Thoracic aorta (tissue), 2 donors: ENCODE measurements around the gene IVNS1ABP. TPM values are rescaled to one million over a fixed set of nuclear protein-coding genes. Genes with fewer than 3 reads are reported as not detected.
"Not testable (repeated sequence)": the region's sequence is repeated elsewhere in the genome, so short reads cannot be mapped to it uniquely, and the experiment has no call there.

Source experiments
- ATAC-seq: fragments of 150-250 bp; one replicate; pipeline ENCODE4 v1.8.0; 2017; ENCODE audit warnings: low read depth; ENCODE audit not compliant: insufficient number of reproducible peaks, low FRiP score
- DNase-seq: peaks from one replicate; pipeline ENCODE4 v3.0.0-alpha.2; 2020; ENCODE audit warnings: low spot score
- H3K27ac ChIP-seq, 2 donors: fragments of 200-600 bp; sonication (generic); 1 replicate in 1 of 2; 2 replicates in 1 of 2; pipeline ENCODE4 v1.5.1; 2016; ENCODE audit warnings: mild to moderate bottlenecking in 2 of 2, moderate library complexity in 2 of 2
- H3K27me3 ChIP-seq: fragments of 200-600 bp; sonication (generic); replicated peaks from 2 replicates; pipeline ENCODE4 v1.6.0; 2016; ENCODE audit warnings: mild to moderate bottlenecking; ENCODE audit not compliant: insufficient read depth
- H3K36me3 ChIP-seq: fragments of 200-600 bp; sonication (generic); one replicate; pipeline ENCODE4 v1.5.1; 2016
- H3K4me1 ChIP-seq, 2 donors: fragments of 200-600 bp; sonication (generic); 1 replicate in 1 of 2; 2 replicates in 1 of 2; pipeline versions ENCODE4 v1.5.1 to v1.6.0; 2016; ENCODE audit warnings: low read depth in 2 of 2, mild to moderate bottlenecking in 1 of 2; ENCODE audit not compliant: control insufficient read depth in 1 of 2
- H3K4me3 ChIP-seq: fragments of 200-600 bp; sonication (generic); 2 replicates; pipeline ENCODE4 v1.5.1; 2016; ENCODE audit warnings: mild to moderate bottlenecking
- H3K9me3 ChIP-seq: fragments of 200-600 bp; sonication (generic); 2 replicates; pipeline ENCODE4 v1.5.1; 2016
- CTCF ChIP-seq: fragments of 200-600 bp; sonication (generic); IDR thresholded peaks from one replicate; pipeline ENCODE4 v1.5.1; 2019; ENCODE audit warnings: antibody characterized with exemption
- total RNA-seq, 2 donors: library from RNA; depleted of rRNA; stranded (reverse); fragments of >200 nt; gene quantifications; one replicate each; pipeline versions ENCODE4 v1.1.0 to v1.2.3, GENCODE V29; 2016

The IVNS1ABP gene
- total RNA-seq, 2 donors from 2014 or later = 44.0 to 72.0 TPM

- no peak for DNase-seq
- ATAC-seq = no peak
- Histone ChIP-seq H3K9me3 (no peaks in the 10 kb centered on the region), H3K27ac (no peak overlapping the region), H3K4me1 (peaks cover 0 to 3% of the 10 kb centered on the region in 2 donors), H3K36me3 (no peaks in the 10 kb centered on the region), H3K27me3 (no peaks in the 10 kb centered on the region), H3K4me3 (no peak overlapping the region)
- TF ChIP-seq CTCF = no peak
Measured at GRCh38 chr1:185260611-185261010, 56.4 kb downstream of the IVNS1ABP start.

GRCh38 chr1:185258676-185259075 is 58.4 kb downstream of the IVNS1ABP start:
- no peak overlapping the region for H3K27ac ChIP-seq
- no peaks in the 10 kb centered on the region for H3K27me3 ChIP-seq
- no peaks in the 10 kb centered on the region for H3K36me3 ChIP-seq
- H3K4me3 ChIP-seq = no peak overlapping the region
- H3K4me1 ChIP-seq = peaks cover 0 to 3% of the 10 kb centered on the region in 2 donors
- no peak for TF ChIP-seq CTCF
- ATAC-seq = no peak
- DNase-seq = no peak
- no peaks in the 10 kb centered on the region for H3K9me3 ChIP-seq

- H3K4me3 ChIP-seq = no peak overlapping the region
Measured at GRCh38 chr1:185257950-185258208, 59.2 kb downstream of the IVNS1ABP start.

GRCh38 chr1:185257116-185257949 is 59.7 kb downstream of the IVNS1ABP start:
- H3K4me3 ChIP-seq, H3K27ac ChIP-seq, DNase-seq, H3K27me3 ChIP-seq, H3K36me3 ChIP-seq, H3K9me3 ChIP-seq, ATAC-seq, H3K4me1 ChIP-seq: not testable (repeated sequence)

More at GRCh38 chr1:185257950-185258208, 59.2 kb downstream of the IVNS1ABP start:
- H3K27ac ChIP-seq = no peak overlapping the region
- DNase-seq = no peak
- H3K36me3 ChIP-seq = no peaks in the 10 kb centered on the region
- H3K27me3 ChIP-seq = no peaks in the 10 kb centered on the region
- H3K9me3 ChIP-seq = no peaks in the 10 kb centered on the region
- peaks cover 0 to 3% of the 10 kb centered on the region in 2 donors for H3K4me1 ChIP-seq
- no peak for ATAC-seq
- no peak for TF ChIP-seq CTCF

- H3K27ac ChIP-seq, H3K4me3 ChIP-seq, DNase-seq, ATAC-seq, H3K36me3 ChIP-seq, H3K27me3 ChIP-seq, H3K9me3 ChIP-seq, H3K4me1 ChIP-seq: not testable (repeated sequence)
Measured at GRCh38 chr1:185255595-185255994, 61.4 kb downstream of the IVNS1ABP start.

GRCh38 chr1:185252404-185252803 is 64.6 kb downstream of the IVNS1ABP start:
- not testable (repeated sequence) for H3K27me3 ChIP-seq, H3K4me1 ChIP-seq, H3K9me3 ChIP-seq, H3K4me3 ChIP-seq, ATAC-seq, H3K27ac ChIP-seq, DNase-seq, H3K36me3 ChIP-seq

- not testable (repeated sequence) for DNase-seq, H3K36me3 ChIP-seq
Measured at GRCh38 chr1:185251928-185252327, 65.1 kb downstream of the IVNS1ABP start.

More at GRCh38 chr1:185251928-185252327, 65.1 kb downstream of the IVNS1ABP start:
- H3K27ac ChIP-seq, H3K9me3 ChIP-seq, H3K27me3 ChIP-seq, H3K4me3 ChIP-seq, ATAC-seq, H3K4me1 ChIP-seq: not testable (repeated sequence)
